ENCODE measurements around the gene CIRBP.

Gene CIRBP

DNA sequence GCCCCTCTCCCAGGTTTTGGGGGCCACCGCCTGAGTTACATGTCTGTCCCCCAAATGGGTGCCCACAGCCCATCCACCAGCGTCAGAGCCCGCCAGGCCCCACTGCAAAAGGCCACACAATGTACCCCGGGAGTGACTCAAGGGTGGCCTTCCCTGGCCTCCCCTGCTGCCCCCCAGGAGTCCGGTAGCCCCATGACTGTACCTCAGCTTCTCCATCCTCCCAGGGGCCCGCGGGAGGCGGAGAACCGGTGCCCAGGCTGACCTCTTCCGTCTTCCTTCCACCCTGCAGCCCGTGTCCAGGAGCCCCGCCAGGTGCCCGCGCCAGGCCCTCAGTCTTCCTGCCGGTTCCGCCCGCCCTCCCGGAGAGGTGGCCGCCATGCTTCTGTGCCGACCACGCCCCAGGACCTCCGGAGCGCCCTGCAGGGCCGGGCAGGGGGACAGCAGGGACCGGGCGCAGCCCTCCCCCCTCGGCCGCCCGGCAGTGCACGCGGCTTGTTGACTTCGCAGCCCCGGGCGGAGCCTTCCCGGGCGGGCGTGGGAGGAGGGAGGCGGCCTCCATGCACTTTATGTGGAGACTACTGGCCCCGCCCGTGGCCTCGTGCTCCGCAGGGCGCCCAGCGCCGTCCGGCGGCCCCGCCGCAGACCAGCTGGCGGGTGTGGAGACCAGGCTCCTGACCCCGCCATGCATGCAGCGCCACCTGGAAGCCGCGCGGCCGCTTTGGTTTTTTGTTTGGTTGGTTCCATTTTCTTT is 41.7 kb upstream of the CIRBP start:
- TF ChIP-seq, protein P1, sequence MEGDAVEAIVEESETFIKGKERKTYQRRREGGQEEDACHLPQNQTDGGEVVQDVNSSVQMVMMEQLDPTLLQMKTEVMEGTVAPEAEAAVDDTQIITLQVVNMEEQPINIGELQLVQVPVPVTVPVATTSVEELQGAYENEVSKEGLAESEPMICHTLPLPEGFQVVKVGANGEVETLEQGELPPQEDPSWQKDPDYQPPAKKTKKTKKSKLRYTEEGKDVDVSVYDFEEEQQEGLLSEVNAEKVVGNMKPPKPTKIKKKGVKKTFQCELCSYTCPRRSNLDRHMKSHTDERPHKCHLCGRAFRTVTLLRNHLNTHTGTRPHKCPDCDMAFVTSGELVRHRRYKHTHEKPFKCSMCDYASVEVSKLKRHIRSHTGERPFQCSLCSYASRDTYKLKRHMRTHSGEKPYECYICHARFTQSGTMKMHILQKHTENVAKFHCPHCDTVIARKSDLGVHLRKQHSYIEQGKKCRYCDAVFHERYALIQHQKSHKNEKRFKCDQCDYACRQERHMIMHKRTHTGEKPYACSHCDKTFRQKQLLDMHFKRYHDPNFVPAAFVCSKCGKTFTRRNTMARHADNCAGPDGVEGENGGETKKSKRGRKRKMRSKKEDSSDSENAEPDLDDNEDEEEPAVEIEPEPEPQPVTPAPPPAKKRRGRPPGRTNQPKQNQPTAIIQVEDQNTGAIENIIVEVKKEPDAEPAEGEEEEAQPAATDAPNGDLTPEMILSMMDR (IDR thresholded peaks at IDR 0.05; ENCODE audit: low read depth, low read length): no peak
- no peak for DNase-seq (ENCODE audit: extremely low read depth, low read depth)

DNA sequence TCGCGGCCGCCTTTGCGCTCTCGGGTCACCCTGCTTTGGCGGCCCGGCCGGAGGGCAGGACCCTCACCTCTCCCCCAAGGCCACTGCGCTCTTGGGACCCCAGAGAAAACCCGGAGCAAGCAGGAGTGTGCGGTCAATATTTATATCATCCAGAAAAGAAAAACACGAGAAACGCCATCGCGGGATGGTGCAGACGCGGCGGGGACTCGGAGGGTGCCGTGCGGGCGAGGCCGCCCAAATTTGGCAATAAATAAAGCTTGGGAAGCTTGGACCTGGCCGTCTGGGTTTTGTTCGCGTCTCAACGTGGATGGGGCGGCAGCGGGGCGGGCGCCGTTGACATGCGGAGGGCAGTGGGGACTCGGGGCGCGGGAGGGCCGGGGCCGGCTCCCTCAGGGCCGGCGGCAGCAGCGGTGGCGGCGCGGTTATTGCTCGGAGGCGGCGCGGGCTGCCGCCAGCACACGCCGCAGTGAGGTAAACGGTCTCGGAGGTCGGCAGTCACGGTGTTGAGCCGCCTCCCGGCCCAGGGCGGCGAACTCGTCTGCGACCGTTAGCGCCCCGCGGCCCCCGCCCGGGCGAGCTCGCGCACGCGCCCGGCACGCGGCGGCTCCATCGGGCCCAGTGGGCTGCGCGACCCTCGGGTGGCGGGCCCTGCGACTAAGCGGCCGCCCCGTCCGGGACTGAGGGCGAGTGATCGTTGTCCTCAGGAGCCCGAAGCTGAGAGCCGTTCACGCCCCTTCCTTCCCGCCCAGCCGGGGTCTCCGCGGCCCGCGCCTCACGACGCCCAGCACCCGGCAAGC is 40.8 kb upstream of the CIRBP start:
- no peak for DNase-seq (ENCODE audit: extremely low read depth, low read depth)
- TF ChIP-seq, protein P1 (IDR thresholded peaks at IDR 0.05; ENCODE audit: low read depth, low read length): no peak

DNA sequence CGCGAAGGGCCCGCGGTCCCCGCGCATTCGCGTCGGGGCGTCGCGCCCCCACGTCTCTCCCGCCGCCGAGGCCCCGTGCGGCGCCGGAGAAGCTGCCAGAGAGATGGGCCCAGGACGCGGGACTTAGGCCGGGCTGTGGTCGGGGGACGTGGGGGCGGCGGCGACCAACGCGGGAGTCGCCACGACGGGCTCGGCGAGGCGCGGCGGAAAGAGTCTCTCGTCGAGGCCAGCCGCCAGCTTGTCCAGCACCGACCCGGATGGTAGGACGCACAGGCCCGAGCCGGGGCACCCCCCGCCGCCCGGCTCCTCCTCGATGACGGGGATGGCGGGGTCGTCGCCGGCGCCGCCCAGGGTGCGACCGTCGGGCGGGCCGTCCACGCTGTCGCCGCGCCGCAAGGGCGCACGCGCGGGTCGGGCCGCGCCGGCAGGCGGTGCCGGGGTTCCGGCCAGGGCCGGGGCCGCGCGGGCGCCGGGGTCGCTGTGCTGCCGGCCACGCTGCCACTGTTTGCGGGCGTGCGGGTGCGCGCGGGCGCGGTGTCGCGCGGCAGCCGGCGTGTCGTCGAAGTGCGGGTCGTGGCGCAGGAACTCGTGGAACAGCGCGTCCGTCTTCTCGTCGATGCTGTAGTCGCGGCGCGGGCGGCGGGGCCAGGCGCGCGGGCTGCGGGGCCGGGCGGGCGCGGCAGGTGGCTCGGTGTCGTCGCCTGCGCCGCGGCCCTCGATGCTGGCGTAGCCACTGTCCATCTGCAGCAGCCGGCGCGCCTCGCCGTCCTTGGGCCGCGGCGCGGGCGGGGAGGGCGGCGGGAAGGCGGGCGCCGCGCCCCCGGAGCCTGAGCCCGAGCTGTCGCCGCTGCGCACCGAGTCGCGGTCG is 39.8 kb upstream of the CIRBP start:
- no peak for DNase-seq (ENCODE audit: extremely low read depth, low read depth)
- TF ChIP-seq, protein P1 (IDR thresholded peaks at IDR 0.05; ENCODE audit: low read depth, low read length): no peak

DNA sequence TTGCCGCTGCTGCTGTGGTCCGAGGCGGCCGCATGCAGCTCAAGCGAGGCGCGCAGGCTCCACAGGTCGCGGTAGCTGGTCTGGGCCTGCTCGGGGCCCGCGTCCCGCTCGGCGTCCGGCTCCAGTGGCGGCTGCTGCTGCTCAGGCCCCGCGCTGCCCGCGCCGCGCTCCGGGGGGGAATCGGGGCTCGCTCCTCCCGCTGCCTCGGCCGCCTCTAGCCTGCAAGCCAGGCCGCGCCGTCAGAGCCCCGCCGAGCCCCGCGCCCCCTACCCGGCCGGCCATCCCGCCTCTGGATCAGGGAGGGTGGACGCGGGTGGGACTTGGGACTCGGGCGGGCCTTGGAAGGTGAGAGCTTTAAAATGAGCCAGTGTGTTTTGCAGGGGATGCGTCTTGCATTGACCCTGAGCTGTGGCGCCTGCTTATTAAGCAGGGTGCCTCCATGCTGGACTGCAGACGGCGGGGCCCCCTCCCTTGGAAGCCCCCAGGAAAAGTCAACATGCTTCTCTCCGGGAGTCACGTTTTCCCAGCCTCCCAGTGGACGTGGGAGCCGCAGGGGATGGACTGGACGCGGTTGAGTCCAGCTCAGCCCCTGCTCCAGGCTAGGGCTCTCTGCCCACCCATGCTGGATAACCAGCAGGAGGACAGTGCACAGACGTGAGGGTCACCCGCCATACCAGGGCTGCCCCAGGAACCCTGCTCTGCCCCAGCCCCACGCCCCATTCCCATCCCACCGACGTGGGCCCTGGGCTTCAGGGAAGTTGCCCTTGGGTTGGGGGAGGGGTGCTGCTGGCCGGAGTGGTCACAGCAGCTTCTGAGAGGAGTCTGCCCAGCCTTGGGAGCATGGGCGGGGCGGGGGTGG is 39.0 kb upstream of the CIRBP start:
- DNase-seq (ENCODE audit: extremely low read depth, low read depth): no peak
- TF ChIP-seq, protein P1 (IDR thresholded peaks at IDR 0.05; ENCODE audit: low read depth, low read length): no peak

DNA sequence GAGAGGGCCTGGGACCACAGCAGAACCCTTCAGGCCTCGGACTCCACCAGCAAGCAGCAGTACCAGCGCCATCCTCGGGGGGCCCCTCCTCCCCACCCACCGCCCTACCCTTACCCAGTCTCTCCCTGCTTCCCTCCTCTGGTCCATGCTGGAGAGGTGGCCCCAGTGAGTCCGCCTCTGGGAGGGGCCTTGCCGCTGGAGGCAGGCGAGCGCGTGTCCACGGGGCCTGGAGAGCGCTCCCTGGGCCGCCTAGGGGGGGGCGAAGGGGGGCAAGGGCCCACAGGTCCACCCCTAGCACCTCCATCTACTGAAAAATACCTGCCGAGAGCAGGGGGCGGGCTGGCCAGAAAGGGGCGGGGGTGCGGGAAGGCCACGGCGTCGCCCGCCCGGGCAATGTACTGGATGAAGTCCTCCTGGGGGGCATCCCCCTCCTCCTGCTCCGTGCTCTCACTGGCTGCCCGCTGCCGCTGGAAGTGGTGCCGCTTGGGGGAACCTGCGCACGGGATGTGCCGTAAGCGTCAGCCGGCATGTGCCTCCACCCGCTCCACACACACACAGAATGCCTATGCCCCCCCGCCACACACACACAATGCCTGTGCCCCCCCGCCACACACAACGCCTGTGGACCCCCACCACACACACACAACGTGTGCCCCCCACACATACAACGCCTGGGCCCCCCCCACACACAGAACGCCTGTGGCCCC is 38.2 kb upstream of the CIRBP start:
- TF ChIP-seq, protein P1 (IDR thresholded peaks at IDR 0.05; ENCODE audit: low read depth, low read length): no peak
- DNase-seq (ENCODE audit: extremely low read depth, low read depth): no peak
